Measurements from ENCODE around the gene POLR1A. TPM values are rescaled to one million over a fixed set of nuclear protein-coding genes. Genes with fewer than 3 reads are reported as not detected.

Gene POLR1A
- total and polyA plus RNA-seq, 9 donors: 10.4 to 24.2 (median 17.9) TPM

DNA sequence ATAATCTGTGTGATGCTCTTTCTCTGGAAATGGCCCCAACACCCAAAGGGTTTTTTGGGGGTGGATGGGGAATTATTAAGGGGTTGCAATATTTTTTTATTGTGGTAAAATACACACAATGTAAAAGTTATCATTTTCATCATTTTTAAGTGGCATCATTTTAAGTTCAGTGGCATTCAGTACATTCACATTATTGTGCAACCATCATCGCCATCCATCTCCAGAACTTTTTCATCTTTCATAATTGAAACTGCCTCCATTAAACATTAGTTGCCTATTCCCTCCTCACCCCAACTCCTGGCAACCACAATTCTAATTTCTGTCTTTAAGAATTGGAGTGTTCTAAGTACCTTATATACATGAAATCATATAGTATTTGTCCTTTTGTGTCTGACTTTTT lies 90.0 kb downstream of the POLR1A start:
- Histone ChIP-seq H3K9me3 (replicated peaks; ENCODE audit: control insufficient read depth, low read depth, low read length) (peaks cover 12% of the 10 kb centered on the region), H3K4me1 (ENCODE audit: control insufficient read depth, insufficient read depth, low read length) (peaks cover 33% of the 10 kb centered on the region), H3K27me3 (ENCODE audit: control insufficient read depth, insufficient read depth, low read length) (no peaks in the 10 kb centered on the region), H3K27ac (ENCODE audit: low read length) (no peak overlapping the region), H3K4me3 (ENCODE audit: low read length) (no peak overlapping the region), H3K36me3 (ENCODE audit: control insufficient read depth, insufficient read depth, low read length) (no peaks in the 10 kb centered on the region)
- no peak for DNase-seq
- WGBS (ENCODE audit: insufficient coverage): no CpG with 5 or more reads among the region's 1 CpG

DNA sequence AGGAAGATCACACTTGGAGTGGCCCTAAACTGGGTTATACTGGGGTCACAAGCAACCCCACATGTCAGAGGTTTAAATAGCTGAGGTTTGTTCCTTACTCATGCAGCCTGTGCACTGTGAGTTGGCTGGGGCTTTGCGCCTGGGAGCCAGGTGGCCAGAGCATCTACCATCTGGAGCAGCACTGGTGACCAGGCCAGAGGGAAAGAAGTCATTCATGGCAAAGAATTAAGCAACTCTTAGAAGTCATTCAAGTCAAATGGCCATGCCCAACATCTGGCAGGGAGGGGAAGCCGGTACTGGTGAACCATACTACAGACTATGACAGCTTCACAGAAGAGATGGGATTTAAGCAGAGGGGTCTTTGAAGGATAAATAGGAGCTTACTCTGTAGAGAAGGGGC lies 90.7 kb downstream of the POLR1A start:
- WGBS (ENCODE audit: insufficient coverage): 88% methylated on average over 1 of the region's 2 CpGs
- H3K9me3 ChIP-seq (replicated peaks; ENCODE audit: control insufficient read depth, low read depth, low read length): peaks cover 12% of the 10 kb centered on the region
- peaks cover 31% of the 10 kb centered on the region for H3K4me1 ChIP-seq (ENCODE audit: control insufficient read depth, insufficient read depth, low read length)
- no peak overlapping the region for H3K4me3 ChIP-seq (ENCODE audit: low read length)
- H3K27me3 ChIP-seq (ENCODE audit: control insufficient read depth, insufficient read depth, low read length): no peaks in the 10 kb centered on the region
- no peak overlapping the region for H3K27ac ChIP-seq (ENCODE audit: low read length)
- DNase-seq: no peak
- no peaks in the 10 kb centered on the region for H3K36me3 ChIP-seq (ENCODE audit: control insufficient read depth, insufficient read depth, low read length)

DNA sequence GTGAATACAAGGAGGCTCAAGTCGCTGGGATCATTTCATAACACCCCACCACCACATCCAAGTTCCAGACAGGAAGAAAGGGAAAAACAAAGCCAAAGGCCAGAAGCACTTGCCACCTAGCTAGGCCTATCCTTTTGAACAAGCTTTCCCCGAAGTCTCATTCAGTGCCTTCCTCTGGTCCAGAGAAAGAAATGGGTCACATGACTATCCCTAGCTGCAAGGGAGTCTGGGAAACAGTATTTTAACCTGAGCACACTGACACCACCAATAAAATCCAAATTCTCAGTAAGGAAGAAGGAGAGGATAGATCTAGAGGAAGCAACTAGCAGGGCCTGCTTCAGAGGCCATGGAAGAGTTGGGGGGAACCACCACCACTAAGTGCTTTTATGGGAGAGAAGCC lies 91.2 kb downstream of the POLR1A start:
- H3K4me1 ChIP-seq (ENCODE audit: control insufficient read depth, insufficient read depth, low read length): peaks cover 31% of the 10 kb centered on the region
- no peak overlapping the region for H3K27ac ChIP-seq (ENCODE audit: low read length)
- WGBS (ENCODE audit: insufficient coverage): 100% methylated on average over 2 of the region's 2 CpGs
- H3K27me3 ChIP-seq (ENCODE audit: control insufficient read depth, insufficient read depth, low read length): no peaks in the 10 kb centered on the region
- H3K36me3 ChIP-seq (ENCODE audit: control insufficient read depth, insufficient read depth, low read length): no peaks in the 10 kb centered on the region
- no peak overlapping the region for H3K4me3 ChIP-seq (ENCODE audit: low read length)
- no peak for DNase-seq
- peaks cover 12% of the 10 kb centered on the region for H3K9me3 ChIP-seq (replicated peaks; ENCODE audit: control insufficient read depth, low read depth, low read length)

DNA sequence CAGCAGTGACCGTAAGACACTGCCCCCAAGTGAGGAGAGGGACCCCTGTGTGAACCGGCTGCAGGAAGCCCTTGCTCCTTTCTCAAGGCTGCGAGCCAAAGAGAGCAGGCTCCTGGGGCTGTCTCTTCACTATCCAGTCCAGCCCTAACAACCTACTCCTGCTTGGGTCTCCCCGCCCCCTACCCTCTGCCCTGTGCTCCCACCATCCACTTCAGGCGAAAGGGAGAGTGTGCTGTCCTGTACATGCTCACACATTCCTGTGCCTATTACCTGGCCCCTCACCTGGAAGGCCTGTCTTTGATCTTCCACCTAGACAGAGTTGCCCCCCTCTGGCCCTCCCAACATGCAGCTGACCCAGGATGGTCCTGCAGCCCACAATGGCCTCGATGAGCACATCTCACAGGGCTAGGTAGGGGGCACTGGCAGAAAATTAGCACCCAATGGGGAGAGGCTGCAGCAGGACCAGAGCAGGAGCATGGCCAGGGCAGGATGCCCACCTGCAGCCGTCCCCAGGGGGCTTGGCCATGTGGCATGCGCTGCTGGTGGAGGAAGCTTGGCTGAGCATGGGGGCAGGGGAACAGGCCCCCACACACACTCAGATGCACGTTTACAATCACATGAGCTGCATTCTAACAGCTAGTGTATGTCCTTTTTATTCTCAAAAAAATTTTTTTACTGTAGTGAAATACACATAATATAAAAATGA lies 93.5 kb downstream of the POLR1A start:
- Histone ChIP-seq H3K27ac (ENCODE audit: low read length) (no peak overlapping the region), H3K4me3 (ENCODE audit: low read length) (no peak overlapping the region), H3K4me1 (ENCODE audit: control insufficient read depth, insufficient read depth, low read length) (peaks cover 18% of the 10 kb centered on the region), H3K36me3 (ENCODE audit: control insufficient read depth, insufficient read depth, low read length) (no peaks in the 10 kb centered on the region), H3K9me3 (replicated peaks; ENCODE audit: control insufficient read depth, low read depth, low read length) (peaks cover 18% of the 10 kb centered on the region), H3K27me3 (ENCODE audit: control insufficient read depth, insufficient read depth, low read length) (no peaks in the 10 kb centered on the region)
- DNase-seq: peak; percentile 50
- WGBS (ENCODE audit: insufficient coverage): 61% methylated on average over 4 of the region's 9 CpGs

DNA sequence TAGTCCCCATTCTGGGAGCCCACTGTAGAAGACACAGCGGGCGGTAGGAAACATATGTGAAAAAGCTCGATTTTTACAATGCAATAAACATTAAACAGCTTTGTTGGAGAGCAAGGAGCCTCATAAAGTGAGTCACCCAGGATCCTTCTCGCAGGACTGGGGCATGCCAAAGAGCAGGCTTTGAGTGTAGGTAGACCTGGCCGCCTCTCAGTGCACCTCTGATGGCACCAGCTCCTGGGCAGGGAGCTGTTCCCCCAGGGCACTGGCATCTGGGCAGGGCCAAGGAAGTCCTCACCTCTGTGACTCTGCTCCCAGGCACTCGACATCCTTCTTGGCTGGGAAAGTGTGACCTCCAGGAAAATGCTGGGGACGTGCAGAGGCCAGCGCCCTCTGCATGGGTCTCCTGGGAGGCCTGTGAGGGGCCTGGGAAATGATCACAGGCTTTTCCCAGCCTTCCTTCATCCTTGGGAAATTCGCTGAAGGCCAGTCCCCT lies 94.2 kb downstream of the POLR1A start:
- H3K4me1 ChIP-seq (ENCODE audit: control insufficient read depth, insufficient read depth, low read length): peaks cover 11% of the 10 kb centered on the region
- H3K9me3 ChIP-seq (replicated peaks; ENCODE audit: control insufficient read depth, low read depth, low read length): peaks cover 18% of the 10 kb centered on the region
- 18% methylated on average over 6 of the region's 9 CpGs for WGBS (ENCODE audit: insufficient coverage)
- no peaks in the 10 kb centered on the region for H3K36me3 ChIP-seq (ENCODE audit: control insufficient read depth, insufficient read depth, low read length)
- H3K27me3 ChIP-seq (ENCODE audit: control insufficient read depth, insufficient read depth, low read length): no peaks in the 10 kb centered on the region
- no peak overlapping the region for H3K4me3 ChIP-seq (ENCODE audit: low read length)
- DNase-seq: no peak
- H3K27ac ChIP-seq (ENCODE audit: low read length): peak overlapping the region; percentile 21

DNA sequence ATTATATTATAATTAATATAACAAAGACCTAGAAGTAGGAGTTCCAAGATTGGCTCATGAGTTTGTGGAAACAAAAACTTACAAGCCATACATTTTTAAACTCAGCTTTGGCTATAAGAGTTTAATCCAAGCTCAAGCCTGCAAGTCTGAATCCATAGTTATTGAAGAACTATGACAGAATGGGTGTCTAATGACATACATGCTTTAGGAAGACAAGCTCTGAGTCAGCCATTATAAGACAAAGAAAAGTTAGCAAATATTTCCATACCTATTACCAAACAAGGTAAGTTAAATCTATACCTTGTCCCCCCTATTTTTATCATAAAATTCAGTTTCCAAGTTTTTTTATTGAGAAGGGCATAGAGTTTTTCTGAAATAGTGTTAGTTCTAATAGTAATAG lies 95.6 kb downstream of the POLR1A start:
- H3K4me1 ChIP-seq (ENCODE audit: control insufficient read depth, insufficient read depth, low read length): peaks cover 9% of the 10 kb centered on the region
- no peaks in the 10 kb centered on the region for H3K27me3 ChIP-seq (ENCODE audit: control insufficient read depth, insufficient read depth, low read length)
- H3K36me3 ChIP-seq (ENCODE audit: control insufficient read depth, insufficient read depth, low read length): no peaks in the 10 kb centered on the region
- no peak overlapping the region for H3K4me3 ChIP-seq (ENCODE audit: low read length)
- no peak for DNase-seq
- peaks cover 24% of the 10 kb centered on the region for H3K9me3 ChIP-seq (replicated peaks; ENCODE audit: control insufficient read depth, low read depth, low read length)
- H3K27ac ChIP-seq (ENCODE audit: low read length): no peak overlapping the region

DNA sequence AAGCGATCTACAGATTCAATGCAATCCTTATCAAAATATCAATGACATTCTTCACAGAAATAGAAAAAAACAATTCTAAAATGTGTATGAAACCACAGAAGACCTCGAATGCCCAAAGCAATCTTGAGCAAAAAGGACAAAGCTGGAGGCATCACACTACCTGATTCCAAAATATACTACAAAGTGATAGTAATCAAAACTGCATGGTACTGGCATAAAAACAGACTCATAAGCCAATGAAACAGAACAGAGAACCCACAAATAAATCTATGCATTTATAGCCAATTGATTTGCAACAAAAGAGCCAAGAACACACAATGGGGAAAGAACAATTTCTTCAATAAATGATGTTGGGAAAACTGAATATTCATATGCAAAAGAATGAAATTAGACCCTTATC lies 99.2 kb downstream of the POLR1A start:
- no peaks in the 10 kb centered on the region for H3K36me3 ChIP-seq (ENCODE audit: control insufficient read depth, insufficient read depth, low read length)
- H3K27me3 ChIP-seq (ENCODE audit: control insufficient read depth, insufficient read depth, low read length): no peaks in the 10 kb centered on the region
- H3K9me3 ChIP-seq (replicated peaks; ENCODE audit: control insufficient read depth, low read depth, low read length): peaks cover 14% of the 10 kb centered on the region
- no CpG with 5 or more reads among the region's 2 CpGs for WGBS (ENCODE audit: insufficient coverage)
- peaks cover 1% of the 10 kb centered on the region for H3K4me1 ChIP-seq (ENCODE audit: control insufficient read depth, insufficient read depth, low read length)
- DNase-seq: no peak
- H3K4me3 ChIP-seq (ENCODE audit: low read length): no peak overlapping the region
- H3K27ac ChIP-seq (ENCODE audit: low read length): no peak overlapping the region

DNA sequence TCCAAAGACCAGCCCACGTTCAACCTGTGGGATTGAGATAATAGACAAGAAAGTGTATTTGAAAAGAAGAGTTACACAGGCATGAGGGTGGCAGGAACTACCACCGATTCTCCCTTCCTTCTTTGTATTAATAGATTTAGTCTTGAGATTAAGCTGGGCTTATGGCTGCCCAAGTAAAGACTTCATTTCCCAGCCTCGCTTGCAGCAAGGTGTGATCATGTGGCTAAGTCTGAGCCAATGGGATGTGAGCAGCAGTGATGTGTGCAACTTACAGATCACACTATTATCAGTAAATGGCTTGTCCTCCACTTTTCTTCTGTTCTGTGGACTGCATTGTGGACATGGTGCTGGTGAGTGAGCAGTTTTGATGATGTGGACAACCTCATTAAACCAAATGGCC lies 101.7 kb downstream of the POLR1A start:
- 80% methylated on average over 1 of the region's 3 CpGs for WGBS (ENCODE audit: insufficient coverage)
- H3K36me3 ChIP-seq (ENCODE audit: control insufficient read depth, insufficient read depth, low read length): no peaks in the 10 kb centered on the region
- H3K27ac ChIP-seq (ENCODE audit: low read length): no peak overlapping the region
- H3K4me3 ChIP-seq (ENCODE audit: low read length): no peak overlapping the region
- H3K9me3 ChIP-seq (replicated peaks; ENCODE audit: control insufficient read depth, low read depth, low read length): peaks cover 14% of the 10 kb centered on the region
- H3K27me3 ChIP-seq (ENCODE audit: control insufficient read depth, insufficient read depth, low read length): no peaks in the 10 kb centered on the region
- no peak for DNase-seq
- H3K4me1 ChIP-seq (ENCODE audit: control insufficient read depth, insufficient read depth, low read length): peaks cover 16% of the 10 kb centered on the region

DNA sequence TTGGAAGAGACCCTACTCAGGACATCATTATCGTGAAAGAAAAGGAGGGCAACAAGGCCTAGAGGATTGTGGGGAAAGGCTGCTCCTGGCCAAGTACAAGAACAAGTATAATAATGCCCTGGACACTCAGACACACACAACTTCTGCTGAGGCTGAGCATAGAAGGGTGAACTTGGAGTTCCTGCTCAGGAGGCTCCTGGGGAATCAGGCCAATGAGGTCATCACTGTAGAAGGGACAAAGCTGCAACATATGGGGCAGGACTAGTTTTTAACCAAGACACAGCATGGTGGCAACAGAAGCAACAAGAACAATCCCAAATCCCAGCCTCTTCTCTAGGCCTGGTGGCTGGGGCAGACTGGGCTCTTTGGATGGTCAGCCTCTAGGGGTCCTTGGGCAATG lies 102.6 kb downstream of the POLR1A start:
- peaks cover 23% of the 10 kb centered on the region for H3K4me1 ChIP-seq (ENCODE audit: control insufficient read depth, insufficient read depth, low read length)
- no peaks in the 10 kb centered on the region for H3K36me3 ChIP-seq (ENCODE audit: control insufficient read depth, insufficient read depth, low read length)
- no peak overlapping the region for H3K4me3 ChIP-seq (ENCODE audit: low read length)
- H3K9me3 ChIP-seq (replicated peaks; ENCODE audit: control insufficient read depth, low read depth, low read length): peaks cover 14% of the 10 kb centered on the region
- no peak for DNase-seq
- no peaks in the 10 kb centered on the region for H3K27me3 ChIP-seq (ENCODE audit: control insufficient read depth, insufficient read depth, low read length)
- WGBS (ENCODE audit: insufficient coverage): no CpG with 5 or more reads among the region's 1 CpG
- H3K27ac ChIP-seq (ENCODE audit: low read length): no peak overlapping the region

DNA sequence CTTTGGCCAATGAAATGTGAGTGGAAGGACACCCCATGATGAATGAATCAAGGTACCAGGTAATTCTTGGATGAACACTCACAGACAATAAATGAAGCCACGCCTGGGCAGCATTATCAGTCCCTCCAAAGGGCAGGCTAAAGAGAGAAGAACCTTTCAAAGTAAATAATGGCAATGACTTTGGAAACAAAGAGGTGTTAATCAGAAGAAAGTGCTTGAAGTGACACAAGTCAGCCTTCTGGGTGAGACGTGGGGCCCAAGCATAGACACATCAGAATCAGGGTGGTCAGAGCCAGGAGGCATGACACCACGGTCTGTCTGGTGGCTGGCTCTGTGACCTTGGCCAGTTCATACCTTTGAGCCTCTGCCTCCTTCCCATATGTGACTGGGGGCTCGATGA lies 103.3 kb downstream of the POLR1A start:
- 83% methylated on average over 1 of the region's 4 CpGs for WGBS (ENCODE audit: insufficient coverage)
- Histone ChIP-seq H3K4me3 (ENCODE audit: low read length) (no peak overlapping the region), H3K9me3 (replicated peaks; ENCODE audit: control insufficient read depth, low read depth, low read length) (peaks cover 9% of the 10 kb centered on the region), H3K27me3 (ENCODE audit: control insufficient read depth, insufficient read depth, low read length) (no peaks in the 10 kb centered on the region), H3K27ac (ENCODE audit: low read length) (no peak overlapping the region), H3K4me1 (ENCODE audit: control insufficient read depth, insufficient read depth, low read length) (peaks cover 30% of the 10 kb centered on the region), H3K36me3 (ENCODE audit: control insufficient read depth, insufficient read depth, low read length) (no peaks in the 10 kb centered on the region)
- DNase-seq: no peak

DNA sequence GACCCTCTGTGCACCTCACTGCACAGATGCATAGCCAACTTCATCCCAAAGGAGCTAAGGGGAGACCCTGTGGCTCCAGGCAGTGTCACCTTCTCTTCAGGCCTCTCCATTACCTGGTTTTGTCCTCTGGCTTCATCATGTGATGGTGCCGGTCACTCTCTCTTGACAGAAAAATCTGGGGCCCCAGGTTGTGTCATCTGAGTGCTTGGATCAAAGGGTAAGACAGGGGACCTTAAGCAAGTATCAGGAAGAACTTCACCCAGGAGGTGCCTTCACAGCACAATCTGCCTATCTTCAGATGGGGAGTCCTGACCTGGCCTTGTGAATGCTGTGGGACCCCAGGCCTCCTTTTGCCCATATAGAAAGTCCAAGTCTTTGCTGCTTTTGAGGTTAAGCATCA lies 104.4 kb downstream of the POLR1A start:
- no peaks in the 10 kb centered on the region for H3K27me3 ChIP-seq (ENCODE audit: control insufficient read depth, insufficient read depth, low read length)
- H3K27ac ChIP-seq (ENCODE audit: low read length): no peak overlapping the region
- H3K36me3 ChIP-seq (ENCODE audit: control insufficient read depth, insufficient read depth, low read length): no peaks in the 10 kb centered on the region
- no peak for DNase-seq
- 100% methylated on average over 1 of the region's 1 CpG for WGBS (ENCODE audit: insufficient coverage)
- peaks cover 8% of the 10 kb centered on the region for H3K9me3 ChIP-seq (replicated peaks; ENCODE audit: control insufficient read depth, low read depth, low read length)
- H3K4me1 ChIP-seq (ENCODE audit: control insufficient read depth, insufficient read depth, low read length): peaks cover 41% of the 10 kb centered on the region
- no peak overlapping the region for H3K4me3 ChIP-seq (ENCODE audit: low read length)

Measured in muscle of leg (tissue), 11 donors.